GM12873 (cell line): ENCODE results near the gene XYLT2.
A peak's percentile ranks its signal among the peaks of the same experiment; 100 is the strongest.

Experiments used
- CTCF ChIP-seq: IDR thresholded peaks from 2 replicates; pipeline ENCODE4 v1.5.1; 2012; ENCODE audit warnings: low read depth, mild to moderate bottlenecking, moderate library complexity, low read length, control low read depth; ENCODE audit not compliant: insufficient read depth; ENCODE audit errors: missing control alignments

The XYLT2 gene

GRCh38 chr17:50345432-50346312 lies at the start of gene XYLT2:
Gene XYLT2 (plus strand): TSS chr17:50346126. CDS start chr17:50346141, 15 bp downstream.
- TF ChIP-seq CTCF: no peak

GRCh38 chr17:50297407-50297865 lies 48.5 kb upstream of the XYLT2 start:
- peak; percentile 97 for TF ChIP-seq CTCF

- TF ChIP-seq CTCF: no peak
These were observed 47.9 kb upstream of the XYLT2 start for GRCh38 chr17:50298018-50298417.

GRCh38 chr17:50299776-50300175 lies 46.1 kb upstream of the XYLT2 start:
- no peak for TF ChIP-seq CTCF

GRCh38 chr17:50301891-50302584 lies 43.9 kb upstream of the XYLT2 start:
- no peak for TF ChIP-seq CTCF

GRCh38 chr17:50303051-50303450 lies 42.9 kb upstream of the XYLT2 start:
- no peak for TF ChIP-seq CTCF

- no peak for TF ChIP-seq CTCF
These were observed 42.3 kb upstream of the XYLT2 start for GRCh38 chr17:50303596-50303995.
